NT2/D1 (cell line): ENCODE results near the gene EML1.

Experiments used
- SUZ12 ChIP-seq: IDR thresholded peaks from 2 replicates; pipeline ENCODE4 v1.6.1; 2011; ENCODE audit not compliant: insufficient read length, insufficient read depth; ENCODE audit errors: extremely low read depth
- YY1 ChIP-seq: IDR thresholded peaks from 2 replicates; pipeline ENCODE4 v1.6.1; 2011; ENCODE audit not compliant: insufficient read length, insufficient read depth
- ZNF274 ChIP-seq: IDR thresholded peaks from 2 replicates; pipeline ENCODE4 v1.6.1; 2011; ENCODE audit warnings: mild to moderate bottlenecking, low read depth, low read length

GRCh38 chr14:99837822-99838221 lies 44.6 kb downstream of the EML1 start:
- TF ChIP-seq SUZ12 = no peak
- no peak for TF ChIP-seq YY1
- TF ChIP-seq ZNF274 = no peak
